Central memory CD8-positive, alpha-beta T cell (primary cell): ENCODE measurements around the gene RHEB.

Source experiments
- ATAC-seq: fragments of 150-1000 bp; cut with Tn5 transposase; replicated peaks from 2 replicates; pipeline ENCODE4 v1.10.0; 2022; ENCODE audit warnings: mild to moderate bottlenecking, moderate FRiP score, moderate number of reproducible peaks; ENCODE audit not compliant: poor library complexity, severe bottlenecking; ENCODE audit errors: extremely low read depth
- DNase-seq, 2 donors: peaks; one replicate each; pipeline ENCODE4 v3.0.0; 2021; ENCODE audit warnings: low spot score in 2 of 2
- H3K27ac Mint-ChIP-seq: one replicate; pipeline ENCODE4 v1.8.0; 2022; ENCODE audit warnings: low read depth, mild to moderate bottlenecking, moderate library complexity, mixed read lengths
- H3K27me3 Mint-ChIP-seq: one replicate; pipeline ENCODE4 v1.8.0; 2022; ENCODE audit warnings: mixed read lengths
- H3K36me3 Mint-ChIP-seq: one replicate; pipeline ENCODE4 v1.8.0; 2022; ENCODE audit warnings: mild to moderate bottlenecking, moderate library complexity, mixed read lengths; ENCODE audit not compliant: insufficient read depth
- H3K4me1 Mint-ChIP-seq: one replicate; pipeline ENCODE4 v1.8.0; 2022; ENCODE audit warnings: mixed read lengths
- H3K4me3 Mint-ChIP-seq: one replicate; pipeline ENCODE4 v1.8.0; 2022; ENCODE audit warnings: mild to moderate bottlenecking, moderate library complexity, mixed read lengths
- H3K9me3 Mint-ChIP-seq: one replicate; pipeline ENCODE4 v1.8.0; 2022; ENCODE audit warnings: mixed read lengths

RHEB gene

DNA sequence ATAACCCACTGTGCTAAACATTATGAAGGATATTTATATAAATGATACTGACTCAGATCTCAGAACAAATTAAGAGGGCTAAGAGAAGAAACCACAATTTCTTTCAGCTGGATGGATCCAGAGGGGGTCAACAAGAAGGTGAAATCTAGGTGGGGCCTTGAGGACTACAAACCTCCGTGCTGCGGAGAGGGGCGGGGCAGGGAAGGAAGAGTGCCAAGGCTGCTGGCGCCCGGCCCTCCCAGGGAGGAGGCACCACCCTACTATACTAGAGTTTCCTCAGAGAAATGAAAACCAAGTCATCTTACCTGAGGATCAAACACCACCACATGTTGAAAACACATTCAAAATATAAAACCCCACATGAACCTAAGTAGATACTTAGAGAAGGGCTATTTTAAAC is 50.4 kb downstream of the RHEB start:
- no peaks in the 10 kb centered on the region for H3K9me3 Mint-ChIP-seq
- ATAC-seq (no peak), DNase-seq (no peak)
- H3K4me3 Mint-ChIP-seq, result no peak overlapping the region
- H3K4me1 Mint-ChIP-seq, result peaks cover 52% of the 10 kb centered on the region
- peaks cover 48% of the 10 kb centered on the region for H3K36me3 Mint-ChIP-seq
- H3K27ac Mint-ChIP-seq, result peak overlapping the region; percentile 17
- H3K27me3 Mint-ChIP-seq, result no peaks in the 10 kb centered on the region

DNA sequence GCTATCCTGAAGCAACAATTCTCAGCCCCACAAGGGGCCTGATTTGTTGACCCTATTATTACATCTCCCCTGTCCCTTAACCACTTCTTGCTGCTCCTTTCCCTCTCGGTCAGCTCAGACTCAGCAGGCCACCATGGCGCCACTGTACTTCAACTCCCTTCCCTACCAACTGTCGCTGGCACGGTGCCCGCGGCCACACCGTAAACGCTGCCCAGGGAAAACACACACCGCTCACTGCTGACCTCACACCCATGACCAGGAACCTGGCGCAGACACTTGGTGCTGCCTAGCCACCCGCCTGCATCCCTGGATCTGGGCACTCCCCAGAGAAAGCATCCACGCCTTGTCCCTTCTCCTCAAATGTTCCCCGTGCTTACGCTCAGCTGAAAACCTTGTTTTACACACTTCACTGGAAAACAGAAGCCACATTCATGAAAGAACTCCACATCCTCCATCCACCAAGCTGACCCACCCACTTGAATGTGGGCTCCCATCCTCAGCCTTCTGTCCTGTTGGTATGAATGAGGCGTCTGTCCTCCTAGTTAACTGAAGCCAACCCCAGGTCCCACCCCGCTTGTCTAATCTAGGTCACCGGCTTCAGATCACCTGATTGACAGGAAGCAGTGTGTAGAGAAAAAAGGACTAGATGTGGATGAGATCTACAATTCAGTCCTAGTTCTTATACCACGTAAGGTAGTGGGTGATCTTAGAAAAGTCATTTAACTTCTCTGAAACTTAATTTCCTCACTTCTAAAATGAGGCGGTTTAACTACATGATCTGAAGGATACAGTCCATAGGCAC is 51.3 kb downstream of the RHEB start:
- ATAC-seq, result no peak
- peaks cover 45% of the 10 kb centered on the region for H3K4me1 Mint-ChIP-seq
- H3K4me3 Mint-ChIP-seq, result no peak overlapping the region
- peaks cover 2% of the 10 kb centered on the region for H3K9me3 Mint-ChIP-seq
- peaks cover 44% of the 10 kb centered on the region for H3K36me3 Mint-ChIP-seq
- peak overlapping the region; percentile 17 for H3K27ac Mint-ChIP-seq
- H3K27me3 Mint-ChIP-seq, result no peaks in the 10 kb centered on the region
- DNase-seq, result no peak

DNA sequence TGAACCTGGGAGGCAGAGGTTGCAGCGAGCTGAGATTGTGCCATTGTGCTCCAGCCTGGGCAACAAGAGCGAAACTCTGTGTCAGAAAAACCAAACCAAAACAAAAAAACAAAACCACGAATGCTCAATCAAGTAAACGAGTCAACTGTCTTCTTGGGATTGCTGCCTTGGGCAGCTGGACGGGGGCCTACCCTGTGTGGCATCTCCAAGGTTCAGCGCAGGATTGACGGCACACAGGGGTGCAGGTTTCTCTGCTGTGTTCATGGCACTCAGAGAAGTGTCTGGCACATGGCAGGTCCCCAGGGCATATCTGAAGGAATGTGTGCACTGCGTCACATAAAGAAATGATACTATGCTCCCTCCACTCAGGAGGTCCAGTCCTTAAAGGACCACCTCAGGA is 54.5 kb downstream of the RHEB start:
- peaks cover 20% of the 10 kb centered on the region for H3K4me1 Mint-ChIP-seq
- H3K4me3 Mint-ChIP-seq, result no peak overlapping the region
- no peak overlapping the region for H3K27ac Mint-ChIP-seq
- peaks cover 7% of the 10 kb centered on the region for H3K9me3 Mint-ChIP-seq
- DNase-seq (no peak), ATAC-seq (no peak)
- no peaks in the 10 kb centered on the region for H3K27me3 Mint-ChIP-seq
- H3K36me3 Mint-ChIP-seq, result peaks cover 40% of the 10 kb centered on the region

DNA sequence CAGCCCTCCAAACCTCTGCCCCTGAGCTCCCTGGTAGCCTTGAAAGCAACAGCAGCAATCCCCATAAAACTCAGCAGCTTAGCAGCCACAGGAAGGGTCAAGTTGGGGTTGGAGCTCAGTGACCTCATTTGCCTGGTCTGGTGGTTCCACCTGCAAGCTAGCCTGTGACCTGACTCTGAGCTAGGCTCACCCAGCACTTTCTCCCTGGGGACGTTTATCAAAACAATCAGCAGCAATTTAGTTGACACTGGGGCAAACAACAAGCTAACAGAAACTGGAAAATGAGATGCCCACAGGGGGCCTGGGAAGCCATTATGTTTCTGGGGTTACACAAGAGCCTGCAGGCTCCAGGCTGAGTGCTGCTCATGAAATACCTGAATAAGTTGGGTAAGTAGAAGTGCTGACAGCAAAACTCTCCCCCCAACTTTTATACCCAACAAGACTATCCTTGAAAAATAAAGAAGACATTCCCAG is 57.4 kb downstream of the RHEB start:
- Mint-ChIP-seq H3K4me1 (peaks cover 3% of the 10 kb centered on the region), H3K27ac (no peak overlapping the region), H3K27me3 (no peaks in the 10 kb centered on the region), H3K36me3 (peaks cover 17% of the 10 kb centered on the region), H3K4me3 (no peak overlapping the region), H3K9me3 (peaks cover 7% of the 10 kb centered on the region)
- no peak for ATAC-seq
- no peak for DNase-seq

DNA sequence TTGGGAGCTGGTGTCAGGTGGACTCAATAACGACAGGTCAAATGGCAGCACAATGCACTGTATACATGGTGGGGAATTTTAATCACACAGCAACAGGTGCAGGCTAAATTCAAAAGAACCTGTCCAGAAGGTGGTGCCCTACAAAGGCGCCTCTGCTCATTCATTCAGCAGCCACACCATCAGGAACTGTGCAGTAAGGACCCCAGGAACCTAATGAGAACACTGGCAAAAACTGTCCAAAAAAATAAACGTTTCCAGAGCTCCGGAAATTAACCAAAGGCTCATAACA is 57.8 kb downstream of the RHEB start:
- peaks cover 8% of the 10 kb centered on the region for H3K4me1 Mint-ChIP-seq
- ATAC-seq, result no peak
- peaks cover 15% of the 10 kb centered on the region for H3K36me3 Mint-ChIP-seq
- no peaks in the 10 kb centered on the region for H3K27me3 Mint-ChIP-seq
- DNase-seq, result no peak
- no peak overlapping the region for H3K4me3 Mint-ChIP-seq
- peaks cover 7% of the 10 kb centered on the region for H3K9me3 Mint-ChIP-seq
- H3K27ac Mint-ChIP-seq, result no peak overlapping the region

DNA sequence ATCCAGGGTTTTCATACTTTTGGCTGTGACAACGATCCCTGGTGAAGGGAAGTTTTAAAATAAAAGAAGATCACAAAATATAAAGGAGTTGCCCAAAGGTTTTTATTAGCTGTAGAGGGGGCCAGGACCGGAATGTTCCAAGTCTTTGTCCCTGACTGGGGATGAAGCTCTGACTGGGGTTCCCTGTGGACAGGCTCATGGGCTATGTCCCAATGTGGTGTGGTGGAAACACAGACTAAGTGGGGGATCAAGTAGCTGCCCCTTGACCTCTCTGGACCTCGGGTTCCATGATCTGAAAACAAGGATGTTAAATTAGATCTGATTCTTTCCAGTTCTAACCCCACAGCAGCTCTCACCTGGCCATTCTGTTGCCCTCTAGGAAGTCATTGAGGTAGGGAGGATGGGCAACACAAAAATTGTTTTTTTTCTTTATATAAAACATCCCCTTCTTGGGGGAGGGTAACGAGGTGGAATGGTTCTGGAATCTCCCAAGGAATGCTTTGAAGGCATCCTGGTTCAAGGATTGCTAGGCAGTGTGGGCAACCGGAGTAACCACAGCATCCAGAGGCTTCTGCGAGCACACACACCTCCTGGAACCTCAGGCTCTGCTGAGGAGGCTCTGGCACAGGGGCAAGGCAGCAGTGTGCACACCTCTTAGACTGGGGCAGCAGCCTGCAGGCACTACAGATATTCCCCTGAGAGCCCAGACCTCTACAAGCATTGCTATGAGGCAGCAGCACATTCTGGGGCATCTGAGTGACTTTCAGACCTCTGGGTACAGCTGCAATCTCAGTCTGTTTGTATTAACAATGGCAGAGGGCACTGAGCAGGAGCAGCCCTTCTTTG is 58.4 kb downstream of the RHEB start:
- no peak for ATAC-seq
- H3K4me1 Mint-ChIP-seq, result peaks cover 9% of the 10 kb centered on the region
- no peak overlapping the region for H3K4me3 Mint-ChIP-seq
- H3K27ac Mint-ChIP-seq, result no peak overlapping the region
- no peaks in the 10 kb centered on the region for H3K27me3 Mint-ChIP-seq
- DNase-seq, result no peak
- H3K36me3 Mint-ChIP-seq, result peaks cover 14% of the 10 kb centered on the region
- H3K9me3 Mint-ChIP-seq, result peaks cover 7% of the 10 kb centered on the region

DNA sequence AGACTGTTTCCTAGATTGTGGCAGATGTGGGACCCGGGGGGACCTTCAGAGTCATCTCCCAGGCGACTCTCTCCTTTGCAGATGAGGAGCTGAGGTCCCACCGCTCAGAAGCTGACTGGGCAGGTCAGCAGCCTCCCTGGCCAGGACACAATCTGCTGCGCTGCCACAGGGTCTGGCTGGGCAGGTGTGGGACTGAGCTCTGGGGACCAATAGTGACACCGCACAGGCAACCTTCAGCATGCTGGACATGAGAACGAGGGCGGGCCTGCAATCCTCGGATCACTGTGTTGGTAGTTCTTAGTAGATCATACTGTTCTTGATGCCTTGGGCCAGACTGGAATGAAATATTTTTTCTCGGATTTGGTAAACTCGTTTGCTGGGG is 59.2 kb downstream of the RHEB start:
- Mint-ChIP-seq H3K9me3 (peaks cover 7% of the 10 kb centered on the region), H3K27ac (no peak overlapping the region), H3K36me3 (peaks cover 7% of the 10 kb centered on the region), H3K4me3 (no peak overlapping the region), H3K27me3 (no peaks in the 10 kb centered on the region), H3K4me1 (peaks cover 9% of the 10 kb centered on the region)
- ATAC-seq (no peak), DNase-seq (no peak)

DNA sequence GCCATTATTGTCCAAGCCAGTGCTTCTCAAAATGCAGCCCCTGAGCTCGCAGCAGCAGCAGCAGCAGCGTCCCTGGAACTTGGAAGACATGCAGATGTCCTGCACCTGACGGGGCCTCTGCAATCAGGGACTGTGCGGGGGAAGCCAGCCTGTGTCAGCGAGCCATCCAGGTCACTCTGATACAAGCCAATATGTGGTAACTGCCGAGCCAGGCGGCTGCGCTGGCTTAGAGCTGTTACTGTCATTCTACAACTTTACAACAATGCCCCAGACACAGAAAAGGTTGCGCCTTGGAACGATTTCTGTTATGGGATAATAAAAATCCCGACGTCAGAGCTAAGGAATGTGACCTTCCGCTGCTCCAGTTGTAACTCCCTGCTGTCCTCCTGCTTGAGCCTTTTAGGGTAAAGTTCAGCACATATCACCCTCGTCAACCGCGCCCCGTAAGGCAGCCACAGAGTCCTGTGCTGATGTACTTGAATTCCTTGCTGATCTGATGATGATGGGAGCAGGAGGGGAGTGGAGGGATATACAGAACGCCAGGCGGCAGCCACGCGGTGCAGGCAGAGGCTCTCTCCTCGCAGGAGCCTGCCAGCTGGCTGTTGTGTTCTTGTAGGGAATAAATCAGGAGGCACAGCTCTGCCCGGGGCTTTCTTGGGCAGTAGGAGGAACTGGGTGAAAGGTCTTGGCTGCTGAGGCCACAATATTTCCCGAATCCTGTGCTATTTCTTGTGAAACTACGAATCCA is 59.8 kb downstream of the RHEB start:
- H3K27ac Mint-ChIP-seq, result no peak overlapping the region
- DNase-seq, result no peak
- H3K27me3 Mint-ChIP-seq, result no peaks in the 10 kb centered on the region
- peaks cover 7% of the 10 kb centered on the region for H3K9me3 Mint-ChIP-seq
- ATAC-seq, result no peak
- H3K4me3 Mint-ChIP-seq, result no peak overlapping the region
- peaks cover 9% of the 10 kb centered on the region for H3K4me1 Mint-ChIP-seq
- peaks cover 3% of the 10 kb centered on the region for H3K36me3 Mint-ChIP-seq

DNA sequence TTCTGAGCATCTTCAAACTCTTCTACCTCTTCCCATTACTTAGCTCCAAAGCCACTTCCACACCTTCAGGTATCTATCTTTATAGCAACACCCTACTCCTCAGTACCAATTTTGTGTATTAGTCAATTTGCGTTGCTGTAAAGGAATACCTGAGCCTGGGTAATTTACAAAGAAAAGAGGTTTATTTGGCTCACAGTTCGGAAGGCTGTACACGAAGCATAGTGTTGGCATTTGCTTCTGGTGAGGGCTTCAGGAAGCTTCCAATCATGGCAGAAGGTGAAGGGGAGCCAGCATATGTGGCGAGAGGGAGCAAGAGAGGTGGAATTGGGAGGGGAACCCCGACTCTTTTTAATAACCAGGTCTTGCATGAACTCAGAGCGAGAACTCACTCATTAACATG is 62.2 kb downstream of the RHEB start:
- ATAC-seq, result no peak
- H3K27ac Mint-ChIP-seq, result no peak overlapping the region
- H3K36me3 Mint-ChIP-seq, result peaks cover 1% of the 10 kb centered on the region
- H3K4me3 Mint-ChIP-seq, result no peak overlapping the region
- no peaks in the 10 kb centered on the region for H3K9me3 Mint-ChIP-seq
- no peaks in the 10 kb centered on the region for H3K27me3 Mint-ChIP-seq
- no peak for DNase-seq
- H3K4me1 Mint-ChIP-seq, result peaks cover 9% of the 10 kb centered on the region

DNA sequence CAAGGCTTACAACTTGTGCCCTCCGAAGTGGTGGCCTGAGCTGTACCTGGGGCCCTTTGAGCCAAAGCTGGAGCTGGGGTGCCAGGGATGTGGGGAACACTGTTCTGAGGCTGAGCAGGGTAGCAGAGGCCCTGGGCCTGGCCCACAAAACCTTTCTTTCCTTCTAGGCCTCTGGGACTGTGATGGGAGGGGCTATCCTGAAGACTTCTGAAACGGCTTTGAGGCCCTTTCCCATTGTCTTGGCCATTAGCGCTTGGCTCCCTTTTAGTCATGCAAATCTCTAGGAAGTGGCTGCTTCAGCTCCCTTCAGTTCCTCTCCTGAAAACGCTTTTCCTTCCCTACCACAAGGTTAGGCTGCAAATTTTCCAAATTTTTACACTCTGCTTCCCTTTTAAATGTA is 62.9 kb downstream of the RHEB start:
- Mint-ChIP-seq H3K36me3 (peaks cover under 1% of the 10 kb centered on the region), H3K4me1 (peaks cover 9% of the 10 kb centered on the region)

DNA sequence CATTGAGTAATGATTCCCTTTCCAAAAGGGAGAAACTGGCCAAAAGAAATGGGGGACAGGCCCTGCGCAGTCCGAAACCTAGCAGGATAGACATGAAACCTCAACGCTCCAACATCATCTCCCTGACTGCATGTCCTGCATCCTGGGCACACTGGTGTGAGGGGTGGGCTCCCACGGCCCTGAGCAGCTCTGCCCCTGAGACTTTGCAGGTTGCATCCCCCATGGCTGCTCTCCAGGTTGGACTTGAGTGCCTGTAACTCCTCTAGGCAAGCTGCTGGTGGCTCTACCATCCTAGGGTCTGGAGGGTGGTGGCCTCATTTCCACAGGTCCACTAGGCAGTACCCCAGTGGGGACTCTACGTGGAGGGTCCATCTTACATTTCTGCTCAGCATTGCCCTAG is 63.4 kb downstream of the RHEB start:
- Mint-ChIP-seq H3K4me1 (peaks cover 9% of the 10 kb centered on the region), H3K27ac (no peak overlapping the region), H3K4me3 (no peak overlapping the region), H3K9me3 (no peaks in the 10 kb centered on the region), H3K36me3 (no peaks in the 10 kb centered on the region), H3K27me3 (peaks cover 2% of the 10 kb centered on the region)
- ATAC-seq (no peak), DNase-seq (no peak)

More for the DNA sequence above, 62.9 kb downstream of the RHEB start:
- DNase-seq (no peak), ATAC-seq (no peak)
- no peaks in the 10 kb centered on the region for H3K9me3 Mint-ChIP-seq
- no peak overlapping the region for H3K27ac Mint-ChIP-seq
- no peaks in the 10 kb centered on the region for H3K27me3 Mint-ChIP-seq
- H3K4me3 Mint-ChIP-seq, result no peak overlapping the region

DNA sequence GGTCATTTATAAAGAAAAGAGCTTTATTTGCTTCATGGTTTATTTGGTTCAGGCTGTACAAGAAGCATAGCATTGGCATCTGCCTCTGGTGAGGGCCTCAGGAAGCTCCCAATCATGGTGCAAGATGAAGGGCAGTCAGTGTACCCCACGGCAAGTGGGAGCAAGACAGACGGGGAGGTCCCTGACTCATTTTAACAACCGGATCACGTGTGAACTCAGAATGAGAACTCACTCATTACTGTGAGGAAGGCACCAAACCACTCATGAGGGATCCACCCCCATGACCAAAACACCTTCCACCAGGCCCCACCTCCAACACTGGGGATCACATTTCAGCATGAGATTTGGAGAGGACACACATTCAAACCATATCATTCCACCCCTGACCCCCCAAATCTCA is 64.0 kb downstream of the RHEB start:
- peaks cover 9% of the 10 kb centered on the region for H3K4me1 Mint-ChIP-seq
- ATAC-seq (no peak), DNase-seq (no peak)
- no peak overlapping the region for H3K4me3 Mint-ChIP-seq
- no peak overlapping the region for H3K27ac Mint-ChIP-seq
- peaks cover 7% of the 10 kb centered on the region for H3K27me3 Mint-ChIP-seq
- H3K36me3 Mint-ChIP-seq, result no peaks in the 10 kb centered on the region
- no peaks in the 10 kb centered on the region for H3K9me3 Mint-ChIP-seq
